Stomach (tissue), 9 donors: ENCODE results near the gene ABLIM2. TPM values are rescaled to one million over a fixed set of nuclear protein-coding genes. Genes with fewer than 3 reads are reported as not detected.

Experiments
- DNase-seq, 2 donors: peaks; one replicate each; pipeline versions ENCODE4 v3.0.0 to v3.0.0-alpha.2; 2013 to 2019
- H3K27ac ChIP-seq, 5 donors: fragments of 200-600 bp in 4 of 5; sonication (generic) in 4 of 5; one replicate each; pipeline ENCODE4 v1.5.1; 2013 to 2019; ENCODE audit warnings: mild to moderate bottlenecking in 1 of 5, moderate library complexity in 1 of 5
- H3K27me3 ChIP-seq, 3 donors: fragments of 200-600 bp; sonication (generic); one replicate each; pipeline ENCODE4 v1.5.1; 2017 to 2019; ENCODE audit warnings: mixed run types in 1 of 3
- H3K36me3 ChIP-seq, 4 donors: fragments of 200-600 bp; sonication (generic); 1 replicate in 3 of 4; 2 replicates in 1 of 4; pipeline ENCODE4 v1.5.1; 2016 to 2019
- H3K4me1 ChIP-seq, 4 donors: fragments of 200-600 bp; sonication (generic); one replicate each; pipeline ENCODE4 v1.5.1; 2016 to 2019
- H3K4me3 ChIP-seq, 4 donors: fragments of 200-600 bp; sonication (generic) in 3 of 4; one replicate each; pipeline ENCODE4 v1.5.1; 2016 to 2019; ENCODE audit warnings: mild to moderate bottlenecking in 1 of 4
- H3K9me3 ChIP-seq, 4 donors: fragments of 200-600 bp; sonication (generic); one replicate each; pipeline ENCODE4 v1.5.1; 2016 to 2019
- EP300 ChIP-seq: sonication (generic); formaldehyde crosslinking; IDR thresholded peaks from one replicate; pipeline ENCODE4 v1.6.1; 2017; ENCODE audit warnings: antibody characterized with exemption
- POLR2A ChIP-seq, 4 donors: fragments of 450-650 bp; IDR thresholded peaks; one replicate each; pipeline ENCODE4 v1.6.1; 2016; ENCODE audit warnings: antibody characterized with exemption in 4 of 4, control low read depth in 2 of 4, mild to moderate bottlenecking in 1 of 4, moderate library complexity in 1 of 4
- POLR2AphosphoS5 ChIP-seq, 3 donors: sonication (generic); formaldehyde crosslinking; IDR thresholded peaks; one replicate each; pipeline ENCODE4 v1.6.1; 2016; ENCODE audit warnings: antibody characterized with exemption in 3 of 3
- WGBS, 5 donors: extraction: QIAGEN DNeasy Blood & Tissue Kit in 3 of 5; methylation state at CpG; one replicate each; pipeline versions ENCODE4 v1.1.5 to v1.1.7; 2013 to 2018; 5-methylcytosine and 5-hydroxymethylcytosine counted together
- intact Hi-C: fragments of 100-400 bp; cut with DNase I; formaldehyde crosslinking; loops from one replicate; pipeline ENCODE4 v1.15.1; 2023; ENCODE audit warnings: low total_unique reads
- polyA plus RNA-seq, 3 donors: library from polyadenylated mRNA; stranded (reverse); fragments of 200-250 nt; gene quantifications; one replicate each; pipeline ENCODE4 v1.2.3, GENCODE V29; 2013
- total RNA-seq, 5 donors: library from RNA; depleted of rRNA; stranded (reverse); fragments of >200 nt; gene quantifications; one replicate each; pipeline versions ENCODE4 v1.1.0 to v1.2.3, GENCODE V29; 2014 to 2016
- TF ChIP-seq, protein P1 (sequence below), 7 experiments: fragments of 450-650 bp in 4 of 7; fragments of 200-600 bp in 3 of 7; sonication (generic) in 3 of 7; IDR thresholded peaks; one replicate each; pipeline ENCODE4 v1.5.1; 2016 to 2019; ENCODE audit warnings: antibody characterized with exemption in 7 of 7, control low read depth in 2 of 7, mild to moderate bottlenecking in 1 of 7
- donor health status: healthy with polysubstance abuse.
- donor health status: Bipolar disorder and iron deficiency.
- donor health status: healthy.

ABLIM2 gene
- total and polyA plus RNA-seq, 8 donors, result 2.3 to 28.0 (median 5.5) TPM

- Histone ChIP-seq H3K27me3 (peaks cover 0 to 15% (median 5%) of the 10 kb centered on the region in 3 donors), H3K4me3 (no peak overlapping the region), H3K4me1 (peaks cover 7 to 14% (median 9%) of the 10 kb centered on the region in 4 donors), H3K9me3 (no peaks in the 10 kb centered on the region), H3K36me3 (no peaks in the 10 kb centered on the region), H3K27ac (no peak overlapping the region)
- DNase-seq, result no peak
- intact Hi-C loops, result no loop called here
- 66 to 75% (median 69%) methylated on average over 6 of the region's 6 CpGs for WGBS, 5 donors
- TF ChIP-seq EP300 (no peak), POLR2A (IDR thresholded peaks at IDR 0.05) (no peak), POLR2AphosphoS5 (IDR thresholded peaks at IDR 0.05) (no peak)
- TF ChIP-seq, protein P1, sequence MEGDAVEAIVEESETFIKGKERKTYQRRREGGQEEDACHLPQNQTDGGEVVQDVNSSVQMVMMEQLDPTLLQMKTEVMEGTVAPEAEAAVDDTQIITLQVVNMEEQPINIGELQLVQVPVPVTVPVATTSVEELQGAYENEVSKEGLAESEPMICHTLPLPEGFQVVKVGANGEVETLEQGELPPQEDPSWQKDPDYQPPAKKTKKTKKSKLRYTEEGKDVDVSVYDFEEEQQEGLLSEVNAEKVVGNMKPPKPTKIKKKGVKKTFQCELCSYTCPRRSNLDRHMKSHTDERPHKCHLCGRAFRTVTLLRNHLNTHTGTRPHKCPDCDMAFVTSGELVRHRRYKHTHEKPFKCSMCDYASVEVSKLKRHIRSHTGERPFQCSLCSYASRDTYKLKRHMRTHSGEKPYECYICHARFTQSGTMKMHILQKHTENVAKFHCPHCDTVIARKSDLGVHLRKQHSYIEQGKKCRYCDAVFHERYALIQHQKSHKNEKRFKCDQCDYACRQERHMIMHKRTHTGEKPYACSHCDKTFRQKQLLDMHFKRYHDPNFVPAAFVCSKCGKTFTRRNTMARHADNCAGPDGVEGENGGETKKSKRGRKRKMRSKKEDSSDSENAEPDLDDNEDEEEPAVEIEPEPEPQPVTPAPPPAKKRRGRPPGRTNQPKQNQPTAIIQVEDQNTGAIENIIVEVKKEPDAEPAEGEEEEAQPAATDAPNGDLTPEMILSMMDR (IDR thresholded peaks at IDR 0.05), result no peak
Measured at GRCh38 chr4:8152865-8153257, 5.8 kb downstream of the ABLIM2 start.

DNA sequence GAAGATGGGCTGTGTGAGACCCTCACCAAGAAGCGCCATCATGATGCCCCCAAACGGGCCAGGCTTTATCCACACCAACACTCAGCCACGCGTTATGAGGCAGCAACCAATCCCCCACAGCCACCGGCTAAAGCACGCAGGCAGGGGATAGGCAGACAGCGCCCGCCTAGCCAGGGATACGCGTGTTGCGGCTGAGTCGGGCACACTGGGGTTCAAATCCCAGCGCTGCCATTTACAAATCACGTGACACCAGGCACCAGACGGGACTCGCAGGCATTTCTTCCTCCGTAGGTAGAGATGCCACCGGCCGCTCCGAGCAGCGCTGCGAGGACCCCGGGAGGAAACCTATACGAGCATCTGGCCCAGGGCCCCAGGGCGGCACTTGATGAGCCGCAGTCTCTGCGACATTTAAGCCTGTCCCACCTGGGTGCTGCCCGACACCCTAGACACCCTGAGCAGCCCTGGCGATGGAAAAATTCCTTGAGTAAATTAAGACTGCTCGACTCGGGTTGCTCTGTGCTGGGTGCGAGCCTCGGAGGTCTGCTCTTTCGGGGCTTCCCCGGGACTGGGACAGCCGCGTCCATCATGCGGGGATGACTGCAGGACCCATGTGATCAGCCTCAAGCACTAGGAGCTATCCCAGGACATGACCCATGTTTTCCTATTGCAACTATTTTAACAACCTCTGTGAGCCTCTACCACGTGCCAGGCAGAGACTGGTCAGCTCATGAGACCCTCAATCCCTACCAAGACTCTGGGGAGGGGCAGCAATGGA is 6.3 kb downstream of the ABLIM2 start:
- intact Hi-C loops, result no loop called here
- DNase-seq, result no peak
- Histone ChIP-seq H3K9me3 (no peaks in the 10 kb centered on the region), H3K27me3 (peaks cover 0 to 9% (median 0%) of the 10 kb centered on the region in 3 donors), H3K4me1 (peaks cover under 1 to 8% (median 3%) of the 10 kb centered on the region in 4 donors), H3K27ac (no peak overlapping the region), H3K4me3 (no peak overlapping the region), H3K36me3 (no peaks in the 10 kb centered on the region)
- WGBS, 5 donors, result 89 to 92% (median 90%) methylated on average over 35 to 39 of the region's 39 CpGs
- TF ChIP-seq, protein P1 (IDR thresholded peaks at IDR 0.05), result no peak
- no peak for TF ChIP-seq EP300
- TF ChIP-seq POLR2AphosphoS5 (IDR thresholded peaks at IDR 0.05), result no peak
- no peak for TF ChIP-seq POLR2A (IDR thresholded peaks at IDR 0.05)

- intact Hi-C loops, result no loop called here
- Histone ChIP-seq H3K27me3 (peaks cover 0 to 5% (median 0%) of the 10 kb centered on the region in 3 donors), H3K9me3 (no peaks in the 10 kb centered on the region), H3K36me3 (no peaks in the 10 kb centered on the region), H3K27ac (no peak overlapping the region), H3K4me1 (peaks cover 0 to 2% (median under 1%) of the 10 kb centered on the region in 4 donors), H3K4me3 (no peak overlapping the region)
- no peak for DNase-seq
- 89 to 98% (median 92%) methylated on average over 10 to 15 of the region's 15 CpGs for WGBS, 5 donors
- TF ChIP-seq POLR2AphosphoS5 (IDR thresholded peaks at IDR 0.05) (no peak), EP300 (no peak), POLR2A (IDR thresholded peaks at IDR 0.05) (no peak)
- TF ChIP-seq, protein P1 (IDR thresholded peaks at IDR 0.05), result no peak
Measured at GRCh38 chr4:8151165-8151650, 7.4 kb downstream of the ABLIM2 start.

- Histone ChIP-seq H3K36me3 (no peaks in the 10 kb centered on the region), H3K9me3 (no peaks in the 10 kb centered on the region), H3K4me1 (peaks cover 0 to 9% (median 4%) of the 10 kb centered on the region in 4 donors), H3K27me3 (peaks cover 0 to 6% (median 0%) of the 10 kb centered on the region in 3 donors), H3K4me3 (no peak overlapping the region), H3K27ac (no peak overlapping the region)
- intact Hi-C loops, result no loop called here
- DNase-seq, result no peak
- WGBS, 5 donors, result 74 to 81% (median 78%) methylated on average over 25 to 29 of the region's 29 CpGs
- TF ChIP-seq POLR2AphosphoS5 (IDR thresholded peaks at IDR 0.05) (no peak), POLR2A (IDR thresholded peaks at IDR 0.05) (no peak), EP300 (no peak)
- TF ChIP-seq, protein P1 (IDR thresholded peaks at IDR 0.05), result no peak
Measured at GRCh38 chr4:8150152-8151090, 8.2 kb downstream of the ABLIM2 start.
